Measurements from ENCODE around the gene SPRR2F.
"Not testable (repeated sequence)": the region's sequence is repeated elsewhere in the genome, so short reads cannot be mapped to it uniquely, and the experiment has no call there.

The SPRR2F gene

DNA sequence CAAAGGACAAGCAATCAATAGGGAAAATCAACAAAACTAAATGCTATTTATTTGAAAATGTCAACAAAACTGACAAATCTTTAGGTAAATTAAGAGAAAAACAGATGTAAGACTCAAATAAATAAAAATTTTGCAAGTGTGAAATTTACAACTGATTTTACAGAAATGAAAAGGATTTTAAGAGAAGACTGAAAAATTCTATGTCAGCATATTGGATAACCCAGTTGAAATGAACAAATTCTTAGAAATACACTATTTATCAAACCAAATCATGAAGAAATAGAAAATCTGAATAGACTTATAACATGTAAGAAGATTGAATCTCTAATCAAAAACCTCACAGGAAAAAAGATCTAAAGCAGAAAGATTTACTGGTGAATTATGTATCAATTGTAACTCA lies 7.6 kb upstream of the SPRR2F start:
- no peak overlapping the region for H3K27ac ChIP-seq
- in situ Hi-C loops (cut with HindIII; ENCODE audit: low pct_ligation_motif_present, low sequenced_read_pairs), result no loop called here
- no peak overlapping the region for H3K4me3 ChIP-seq (ENCODE audit: low read depth, low read length)
- no peak for DNase-seq
- H3K36me3 ChIP-seq (replicated peaks), result no peaks in the 10 kb centered on the region
- H3K27me3 ChIP-seq (replicated peaks), result no peaks in the 10 kb centered on the region
- TF ChIP-seq, protein P1, sequence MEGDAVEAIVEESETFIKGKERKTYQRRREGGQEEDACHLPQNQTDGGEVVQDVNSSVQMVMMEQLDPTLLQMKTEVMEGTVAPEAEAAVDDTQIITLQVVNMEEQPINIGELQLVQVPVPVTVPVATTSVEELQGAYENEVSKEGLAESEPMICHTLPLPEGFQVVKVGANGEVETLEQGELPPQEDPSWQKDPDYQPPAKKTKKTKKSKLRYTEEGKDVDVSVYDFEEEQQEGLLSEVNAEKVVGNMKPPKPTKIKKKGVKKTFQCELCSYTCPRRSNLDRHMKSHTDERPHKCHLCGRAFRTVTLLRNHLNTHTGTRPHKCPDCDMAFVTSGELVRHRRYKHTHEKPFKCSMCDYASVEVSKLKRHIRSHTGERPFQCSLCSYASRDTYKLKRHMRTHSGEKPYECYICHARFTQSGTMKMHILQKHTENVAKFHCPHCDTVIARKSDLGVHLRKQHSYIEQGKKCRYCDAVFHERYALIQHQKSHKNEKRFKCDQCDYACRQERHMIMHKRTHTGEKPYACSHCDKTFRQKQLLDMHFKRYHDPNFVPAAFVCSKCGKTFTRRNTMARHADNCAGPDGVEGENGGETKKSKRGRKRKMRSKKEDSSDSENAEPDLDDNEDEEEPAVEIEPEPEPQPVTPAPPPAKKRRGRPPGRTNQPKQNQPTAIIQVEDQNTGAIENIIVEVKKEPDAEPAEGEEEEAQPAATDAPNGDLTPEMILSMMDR (IDR thresholded peaks at IDR 0.05; ENCODE audit: low read depth, low read length, missing control alignments), result no peak

DNA sequence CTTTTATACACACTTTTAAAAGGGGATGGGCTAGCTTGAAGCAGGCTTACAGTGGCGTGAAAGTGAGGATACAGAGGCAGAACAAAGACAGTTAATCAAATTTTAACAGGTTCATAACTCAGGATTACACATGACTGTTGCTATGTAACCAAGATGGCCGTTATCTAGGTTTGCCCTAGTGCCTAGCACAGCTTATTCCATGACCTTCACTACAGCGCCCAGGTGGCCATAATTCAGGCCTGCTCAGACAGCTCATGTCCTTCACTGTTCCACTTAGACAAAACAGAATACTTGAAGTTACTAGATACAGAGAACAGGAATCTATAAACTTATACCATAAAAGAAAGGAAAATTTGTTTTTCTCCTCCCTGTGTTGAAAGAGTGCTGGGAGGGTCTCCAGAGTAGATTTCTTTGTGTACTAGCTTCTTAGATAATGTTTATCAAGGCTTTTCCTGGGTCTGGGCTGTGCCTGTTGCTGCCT lies 6.2 kb upstream of the SPRR2F start:
- Histone ChIP-seq H3K27ac (no peak overlapping the region), H3K4me3 (ENCODE audit: low read depth, low read length) (no peak overlapping the region), H3K36me3 (replicated peaks) (no peaks in the 10 kb centered on the region), H3K27me3 (replicated peaks) (no peaks in the 10 kb centered on the region)
- DNase-seq, result no peak
- in situ Hi-C loops (cut with HindIII; ENCODE audit: low pct_ligation_motif_present, low sequenced_read_pairs), result no loop called here
- TF ChIP-seq, protein P1 (IDR thresholded peaks at IDR 0.05; ENCODE audit: low read depth, low read length, missing control alignments), result no peak

DNA sequence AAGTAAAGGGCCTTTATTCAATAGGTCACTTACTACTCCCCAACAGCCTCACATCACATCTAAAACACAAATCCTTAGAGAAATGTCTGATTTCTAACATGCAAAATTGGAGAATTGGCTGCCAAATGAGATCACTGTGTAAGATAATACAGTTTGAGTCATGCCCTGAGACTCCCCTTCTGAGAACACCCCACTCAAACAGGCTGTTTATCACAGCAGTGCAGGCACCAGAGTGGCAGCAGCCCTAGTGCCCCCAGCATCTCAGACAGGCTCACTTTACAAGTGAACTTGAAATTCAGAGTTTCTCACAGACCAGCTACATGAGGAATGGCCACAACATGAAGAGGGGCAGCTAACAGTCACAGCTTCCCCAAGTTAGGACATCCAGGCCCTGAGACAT lies 1.9 kb upstream of the SPRR2F start:
- H3K36me3 ChIP-seq (replicated peaks); in situ Hi-C loops (cut with HindIII; ENCODE audit: low pct_ligation_motif_present, low sequenced_read_pairs); H3K27me3 ChIP-seq (replicated peaks); H3K27ac ChIP-seq; H3K4me3 ChIP-seq (ENCODE audit: low read depth, low read length); DNase-seq: not testable (repeated sequence)

DNA sequence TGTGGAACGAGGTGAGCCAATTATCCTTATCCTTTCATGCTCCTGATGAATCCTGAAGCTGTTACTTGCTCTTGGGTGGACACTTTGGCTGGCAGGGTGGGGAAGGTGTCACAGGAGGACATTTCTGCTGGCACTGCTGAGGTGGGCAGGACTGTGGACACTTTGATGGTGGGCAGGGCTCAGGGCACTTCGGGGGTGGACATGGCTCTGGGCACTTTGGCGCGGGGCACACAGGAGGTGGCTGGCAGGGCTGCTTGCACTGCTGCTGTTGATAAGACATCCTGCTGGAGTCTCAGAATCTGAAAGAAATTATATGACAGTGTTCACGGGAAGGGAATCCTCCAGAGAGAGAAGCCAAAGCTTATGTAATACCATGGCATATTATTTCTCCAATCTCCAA lies 862 bp downstream of the SPRR2F start:
- in situ Hi-C loops (cut with HindIII; ENCODE audit: low pct_ligation_motif_present, low sequenced_read_pairs); H3K36me3 ChIP-seq (replicated peaks); H3K27ac ChIP-seq; H3K4me3 ChIP-seq (ENCODE audit: low read depth, low read length); H3K27me3 ChIP-seq (replicated peaks); DNase-seq: not testable (repeated sequence)

DNA sequence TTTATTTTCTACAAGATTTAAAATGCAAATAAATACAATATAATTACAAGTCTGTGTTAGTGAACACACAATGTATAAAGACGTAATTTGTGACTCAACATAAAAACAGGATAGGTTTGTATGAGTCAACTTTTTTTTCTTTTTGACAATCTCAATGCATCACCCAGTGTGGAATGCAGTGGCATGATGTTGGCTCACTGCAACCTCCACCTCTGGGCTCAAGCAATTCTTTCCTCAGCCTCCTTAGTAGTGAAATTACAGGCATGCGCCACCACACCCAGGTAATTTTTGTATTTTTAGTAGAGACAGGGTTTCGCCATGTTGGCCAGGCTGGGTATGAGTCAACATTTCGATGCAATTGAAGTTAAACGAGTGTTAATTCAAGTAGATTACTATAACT lies 13.1 kb downstream of the SPRR2F start:
- in situ Hi-C loops (cut with HindIII; ENCODE audit: low pct_ligation_motif_present, low sequenced_read_pairs), result no loop called here
- TF ChIP-seq, protein P1 (IDR thresholded peaks at IDR 0.05; ENCODE audit: low read depth, low read length, missing control alignments), result no peak
- H3K27me3 ChIP-seq (replicated peaks), result no peaks in the 10 kb centered on the region
- no peak overlapping the region for H3K4me3 ChIP-seq (ENCODE audit: low read depth, low read length)
- no peak overlapping the region for H3K27ac ChIP-seq
- DNase-seq, result peak; percentile 0
- no peaks in the 10 kb centered on the region for H3K36me3 ChIP-seq (replicated peaks)

DNA sequence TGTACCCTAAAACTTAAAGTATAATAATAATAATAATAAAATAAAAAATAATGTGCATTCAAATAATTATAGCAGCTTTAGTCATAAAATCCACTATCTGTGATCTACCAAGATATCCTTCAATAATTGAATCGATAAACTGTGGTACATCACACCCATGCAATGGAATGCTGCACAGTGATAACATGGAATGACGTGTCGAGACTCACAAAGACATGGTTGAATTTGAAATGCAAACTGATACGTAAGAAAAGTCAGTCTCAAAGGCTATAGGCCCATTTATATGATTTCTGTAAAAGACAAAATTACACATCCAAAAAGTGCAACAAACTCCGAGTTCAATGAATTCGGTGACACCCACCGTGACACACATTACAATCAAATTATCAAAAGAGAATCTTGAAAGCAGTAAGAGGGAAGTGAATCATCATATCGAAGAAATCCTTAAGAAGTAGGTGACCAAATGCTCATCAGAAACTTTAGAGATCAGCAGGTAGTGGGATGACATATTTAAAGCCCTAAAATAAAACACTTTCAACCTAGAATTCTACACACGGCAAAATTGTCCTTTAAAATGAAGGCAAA lies 13.8 kb downstream of the SPRR2F start:
- H3K36me3 ChIP-seq (replicated peaks), result no peaks in the 10 kb centered on the region
- DNase-seq, result no peak
- no peak overlapping the region for H3K4me3 ChIP-seq (ENCODE audit: low read depth, low read length)
- H3K27me3 ChIP-seq (replicated peaks), result no peaks in the 10 kb centered on the region
- TF ChIP-seq, protein P1 (IDR thresholded peaks at IDR 0.05; ENCODE audit: low read depth, low read length, missing control alignments), result no peak
- no peak overlapping the region for H3K27ac ChIP-seq
- in situ Hi-C loops (cut with HindIII; ENCODE audit: low pct_ligation_motif_present, low sequenced_read_pairs), result no loop called here

DNA sequence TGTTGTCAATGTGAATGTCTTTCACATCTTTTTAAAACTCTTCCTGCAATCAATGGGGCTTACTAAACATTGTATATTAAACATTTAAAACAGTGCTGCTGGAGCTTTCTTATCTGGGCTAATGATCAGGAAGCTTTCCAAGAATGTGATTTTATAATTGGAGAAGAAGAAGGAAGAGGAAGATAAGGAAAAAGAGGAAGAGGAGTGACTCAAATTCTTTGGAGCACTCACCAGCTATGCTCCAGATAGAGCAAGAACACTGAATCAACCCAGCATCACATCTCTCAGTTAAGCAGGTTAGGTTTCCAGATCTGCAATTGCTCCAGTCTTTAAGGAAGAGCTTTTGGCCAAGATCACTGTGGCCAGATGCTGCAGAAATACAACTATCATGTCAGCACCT lies 17.6 kb downstream of the SPRR2F start:
- no peaks in the 10 kb centered on the region for H3K36me3 ChIP-seq (replicated peaks)
- no peak for DNase-seq
- no peaks in the 10 kb centered on the region for H3K27me3 ChIP-seq (replicated peaks)
- H3K4me3 ChIP-seq (ENCODE audit: low read depth, low read length), result no peak overlapping the region
- TF ChIP-seq, protein P1 (IDR thresholded peaks at IDR 0.05; ENCODE audit: low read depth, low read length, missing control alignments), result no peak
- no peak overlapping the region for H3K27ac ChIP-seq
- in situ Hi-C loops (cut with HindIII; ENCODE audit: low pct_ligation_motif_present, low sequenced_read_pairs), result no loop called here

Data from brain microvascular endothelial cell (primary cell).